ENCODE data around the gene PAFAH2. TPM values are rescaled to one million over a fixed set of nuclear protein-coding genes. Genes with fewer than 3 reads are reported as not detected.

PAFAH2 gene
- total RNA-seq, 1 donor, result 9.8 TPM

GRCh38 chr1:25916460-25916859, 81.4 kb downstream of the PAFAH2 start:
- no peak overlapping the region for H3K4me3 ChIP-seq (ENCODE audit: low read depth, low read length)
- no peak for DNase-seq (ENCODE audit: low read depth)
- no peak for TF ChIP-seq CTCF (IDR thresholded peaks at IDR 0.05; ENCODE audit: insufficient read depth, low read length)

- no peak overlapping the region for H3K4me3 ChIP-seq (ENCODE audit: low read depth, low read length)
- no peak for DNase-seq (ENCODE audit: low read depth)
- TF ChIP-seq CTCF (IDR thresholded peaks at IDR 0.05; ENCODE audit: insufficient read depth, low read length), result no peak
These were observed 83.5 kb downstream of the PAFAH2 start for GRCh38 chr1:25914074-25914995.

GRCh38 chr1:25913206-25913605, 84.7 kb downstream of the PAFAH2 start:
- DNase-seq (ENCODE audit: low read depth), result no peak
- no peak overlapping the region for H3K4me3 ChIP-seq (ENCODE audit: low read depth, low read length)
- TF ChIP-seq CTCF (IDR thresholded peaks at IDR 0.05; ENCODE audit: insufficient read depth, low read length), result no peak

GRCh38 chr1:25912076-25912831, 85.6 kb downstream of the PAFAH2 start:
- H3K4me3 ChIP-seq (ENCODE audit: low read depth, low read length), result no peak overlapping the region
- no peak for TF ChIP-seq CTCF (IDR thresholded peaks at IDR 0.05; ENCODE audit: insufficient read depth, low read length)
- peak; percentile 75 for DNase-seq (ENCODE audit: low read depth)

- DNase-seq (ENCODE audit: low read depth), result no peak
- TF ChIP-seq CTCF (IDR thresholded peaks at IDR 0.05; ENCODE audit: insufficient read depth, low read length), result no peak
These were observed 86.7 kb downstream of the PAFAH2 start for GRCh38 chr1:25911162-25911561.

More at GRCh38 chr1:25911162-25911561, 86.7 kb downstream of the PAFAH2 start:
- H3K4me3 ChIP-seq (ENCODE audit: low read depth, low read length), result no peak overlapping the region

Small RNA genes within 50 kb of the gene (small RNA-seq; reads per million reads assigned to genes)
- gene RF00283, result not detected
- gene RF00492, result not detected
- not detected for gene RNU6-110P

Other genes with a start within 250 kb of the PAFAH2 start
- gene SELENON, start 197.9 kb downstream of the PAFAH2 start, total RNA-seq (ENCODE audit: low replicate concordance), result 10.2 and 35.0 TPM in 2 replicates
- 44.6 and 164 TPM in 2 replicates for gene MTFR1L, start 178.1 kb downstream of the PAFAH2 start, total RNA-seq (ENCODE audit: low replicate concordance)
- 4.8 TPM in 1 of 2 replicates, not detected in the other for gene AUNIP, start 138.6 kb downstream of the PAFAH2 start, total RNA-seq (ENCODE audit: low replicate concordance)
- 2.8 and 6.9 TPM in 2 replicates for gene PAQR7, start 122.4 kb downstream of the PAFAH2 start, total RNA-seq (ENCODE audit: low replicate concordance)
- gene STMN1, start 91.6 kb downstream of the PAFAH2 start, total RNA-seq (ENCODE audit: low replicate concordance), result 89.5 and 137 TPM in 2 replicates
- 0.18 and 0.74 TPM in 2 replicates for gene EXTL1, start 23.7 kb upstream of the PAFAH2 start, total RNA-seq (ENCODE audit: low replicate concordance)
- not detected in 2 replicates for gene SLC30A2, start 48.1 kb upstream of the PAFAH2 start, total RNA-seq (ENCODE audit: low replicate concordance)
- 0.09 and 1.5 TPM in 2 replicates for gene TRIM63, start 69.6 kb upstream of the PAFAH2 start, total RNA-seq (ENCODE audit: low replicate concordance)
- 5.5 and 10.1 TPM in 2 replicates for gene PDIK1L, start 113.8 kb upstream of the PAFAH2 start, total RNA-seq (ENCODE audit: low replicate concordance)
- not detected in 2 replicates for gene FAM110D, start 161.0 kb upstream of the PAFAH2 start, total RNA-seq (ENCODE audit: low replicate concordance)
- gene C1orf232, start 170.9 kb upstream of the PAFAH2 start, total RNA-seq (ENCODE audit: low replicate concordance), result not detected in 2 replicates
- 19.4 and 42.4 TPM in 2 replicates for gene ZNF593, start 171.8 kb upstream of the PAFAH2 start, total RNA-seq (ENCODE audit: low replicate concordance)
- gene ZNF593OS, start 173.8 kb upstream of the PAFAH2 start, total RNA-seq (ENCODE audit: low replicate concordance), result not detected in 2 replicates
- 0.27 TPM in 1 of 2 replicates, not detected in the other for gene CNKSR1, start 179.4 kb upstream of the PAFAH2 start, total RNA-seq (ENCODE audit: low replicate concordance)
- not detected in 2 replicates for gene CATSPER4, start 192.5 kb upstream of the PAFAH2 start, total RNA-seq (ENCODE audit: low replicate concordance)
- 5.6 and 12.9 TPM in 2 replicates for gene CEP85, start 236.1 kb upstream of the PAFAH2 start, total RNA-seq (ENCODE audit: low replicate concordance)

All from fibroblast of the aortic adventitia (primary cell).